ENCODE data around the gene ILDR2. TPM values are rescaled to one million over a fixed set of nuclear protein-coding genes. Genes with fewer than 3 reads are reported as not detected.

ILDR2 gene
- polyA plus RNA-seq, 1 donor (not counting 4 experiments of a cell fraction or from before 2014, with no cell fraction given) = not detected

DNA sequence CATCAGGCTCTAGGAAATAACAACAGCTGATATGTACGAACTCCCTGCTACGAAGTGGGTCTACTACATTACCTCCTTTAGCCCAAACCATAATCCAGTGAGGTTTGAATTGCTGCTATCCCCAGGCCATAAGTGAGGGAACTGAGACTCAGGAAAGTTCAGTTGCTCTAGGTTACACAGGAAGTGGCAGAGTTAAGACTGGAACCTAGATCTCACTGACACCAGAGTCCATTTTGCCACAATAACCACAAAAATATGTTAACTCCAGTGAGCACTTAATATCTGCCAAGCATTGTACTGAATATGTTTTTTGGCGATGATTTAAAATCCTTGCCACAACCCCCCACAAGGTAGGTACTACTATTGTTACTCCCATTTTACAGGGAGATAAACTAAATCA, 90.4 kb downstream of the ILDR2 start:
- Histone ChIP-seq H3K27ac (ENCODE audit: control insufficient read depth, insufficient read depth, low read length) (no peak overlapping the region), H3K9ac (ENCODE audit: control insufficient read depth, extremely low read depth, insufficient read depth, low read length) (no peak overlapping the region), H3K4me1 (ENCODE audit: control insufficient read depth, extremely low read depth, insufficient read depth, low read length) (no peaks in the 10 kb centered on the region), H3K27me3 (ENCODE audit: control insufficient read depth, extremely low read depth, insufficient read depth, low read length) (peaks cover 15% of the 10 kb centered on the region), H3K4me2 (ENCODE audit: control insufficient read depth, extremely low read depth, insufficient read depth, low read depth, low read length) (no peak overlapping the region), H4K20me1 (ENCODE audit: control insufficient read depth, extremely low read depth, insufficient read depth, low read length) (no peaks in the 10 kb centered on the region), H2AFZ (ENCODE audit: control insufficient read depth, low read length) (no peak overlapping the region), H3K9me3 (ENCODE audit: control insufficient read depth, low read depth, low read length) (no peaks in the 10 kb centered on the region), H3K4me3 (ENCODE audit: control insufficient read depth in 2 of 3, extremely low read depth in 1 of 3, insufficient read depth in 2 of 3, low read depth in 1 of 3, low read length in 3 of 3) (no peak overlapping the region), H3K36me3 (ENCODE audit: control insufficient read depth in 2 of 2, extremely low read depth in 1 of 2, insufficient read depth in 2 of 2, low read length in 2 of 2) (no peaks in the 10 kb centered on the region), H3K9me1 (ENCODE audit: control insufficient read depth, extremely low read depth, insufficient read depth, low read length) (no peaks in the 10 kb centered on the region), H3K79me2 (ENCODE audit: control insufficient read depth, insufficient read depth, low read length) (no peaks in the 10 kb centered on the region)
- dilution Hi-C loops (cut with MboI; ENCODE audit: extremely low pct_ligation_motif_present, low sequenced_read_pairs) = no loop called here
- FAIRE-seq (no peak), DNase-seq (ENCODE audit: low read depth, low spot score) (no peak)
- TF ChIP-seq CTCF (optimal IDR thresholded peaks at IDR 0.05 in 1 of 3, IDR thresholded peaks at IDR 0.05 in 1 of 3, conservative IDR thresholded peaks at IDR 0.05 in 1 of 3; ENCODE audit: extremely low read depth in 1 of 3, insufficient read depth in 2 of 3, low read length in 3 of 3) = no peak
- no peak for TF ChIP-seq EZH2 (IDR thresholded peaks at IDR 0.05; ENCODE audit: low read length)

- H3K9me3 ChIP-seq (ENCODE audit: control insufficient read depth, low read depth, low read length) = no peaks in the 10 kb centered on the region
- no peaks in the 10 kb centered on the region for H3K79me2 ChIP-seq (ENCODE audit: control insufficient read depth, insufficient read depth, low read length)
- no peak for DNase-seq (ENCODE audit: low read depth, low spot score)
- no peaks in the 10 kb centered on the region for H3K9me1 ChIP-seq (ENCODE audit: control insufficient read depth, extremely low read depth, insufficient read depth, low read length)
- H2AFZ ChIP-seq (ENCODE audit: control insufficient read depth, low read length) = no peak overlapping the region
- peak overlapping the region; percentile 11 for H3K4me2 ChIP-seq (ENCODE audit: control insufficient read depth, extremely low read depth, insufficient read depth, low read depth, low read length)
- no peak overlapping the region for H3K9ac ChIP-seq (ENCODE audit: control insufficient read depth, extremely low read depth, insufficient read depth, low read length)
- dilution Hi-C loops (cut with MboI; ENCODE audit: extremely low pct_ligation_motif_present, low sequenced_read_pairs) = no loop called here
- H3K36me3 ChIP-seq (ENCODE audit: control insufficient read depth in 2 of 2, extremely low read depth in 1 of 2, insufficient read depth in 2 of 2, low read length in 2 of 2) = no peaks in the 10 kb centered on the region
- no peaks in the 10 kb centered on the region for H4K20me1 ChIP-seq (ENCODE audit: control insufficient read depth, extremely low read depth, insufficient read depth, low read length)
- no peak overlapping the region for H3K4me3 ChIP-seq (ENCODE audit: control insufficient read depth in 2 of 3, extremely low read depth in 1 of 3, insufficient read depth in 2 of 3, low read depth in 1 of 3, low read length in 3 of 3)
- H3K4me1 ChIP-seq (ENCODE audit: control insufficient read depth, extremely low read depth, insufficient read depth, low read length) = no peaks in the 10 kb centered on the region
- no peak overlapping the region for H3K27ac ChIP-seq (ENCODE audit: control insufficient read depth, insufficient read depth, low read length)
- no peak for TF ChIP-seq EZH2 (IDR thresholded peaks at IDR 0.05; ENCODE audit: low read length)
- TF ChIP-seq CTCF (optimal IDR thresholded peaks at IDR 0.05 in 1 of 3, IDR thresholded peaks at IDR 0.05 in 1 of 3, conservative IDR thresholded peaks at IDR 0.05 in 1 of 3; ENCODE audit: extremely low read depth in 1 of 3, insufficient read depth in 2 of 3, low read length in 3 of 3) = peak; percentile 58 to 93 (median 79)
- no peak for FAIRE-seq
- H3K27me3 ChIP-seq (ENCODE audit: control insufficient read depth, extremely low read depth, insufficient read depth, low read length) = peaks cover 15% of the 10 kb centered on the region
Measured at GRCh38 chr1:166884040-166884642, 91.2 kb downstream of the ILDR2 start.
